Measurements from ENCODE around the gene RMDN3. TPM values are rescaled to one million over a fixed set of nuclear protein-coding genes. Genes with fewer than 3 reads are reported as not detected.

Gene RMDN3
- total RNA-seq, 2 donors from 2014 or later: 17.2 to 34.5 TPM

DNA sequence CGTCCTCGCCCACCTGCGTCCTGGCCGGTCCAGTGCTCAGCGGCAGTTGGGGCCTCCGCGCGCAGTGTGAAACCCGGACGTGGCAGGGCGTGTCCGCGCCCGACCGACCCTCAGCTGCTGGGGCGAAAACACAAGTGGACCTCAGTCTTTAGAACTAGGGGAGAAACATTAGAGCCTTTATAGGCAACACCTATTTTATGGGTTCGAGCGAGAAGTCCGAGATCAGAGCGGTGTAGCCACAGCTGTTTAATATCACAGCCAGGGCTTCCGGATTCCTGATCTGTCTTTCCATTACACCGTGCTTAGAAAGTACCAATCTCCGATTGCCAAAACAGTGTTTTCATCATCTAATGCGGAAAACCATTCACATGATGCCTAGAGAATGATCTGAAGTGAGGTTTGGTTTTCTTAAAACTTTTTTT lies 59.6 kb downstream of the RMDN3 start:
- Histone ChIP-seq H3K4me1 (ENCODE audit: control insufficient read depth in 1 of 2, low read depth in 2 of 2) (peaks cover 17 to 18% of the 10 kb centered on the region in 2 donors), H3K36me3 (no peaks in the 10 kb centered on the region), H3K27me3 (replicated peaks; ENCODE audit: insufficient read depth) (no peaks in the 10 kb centered on the region), H3K27ac (peak overlapping the region in 1 of 2 donors; percentile 97), H3K9me3 (no peaks in the 10 kb centered on the region), H3K4me3 (peak overlapping the region; percentile 87)
- no peak for DNase-seq (ENCODE audit: low spot score)
- TF ChIP-seq, protein P1, sequence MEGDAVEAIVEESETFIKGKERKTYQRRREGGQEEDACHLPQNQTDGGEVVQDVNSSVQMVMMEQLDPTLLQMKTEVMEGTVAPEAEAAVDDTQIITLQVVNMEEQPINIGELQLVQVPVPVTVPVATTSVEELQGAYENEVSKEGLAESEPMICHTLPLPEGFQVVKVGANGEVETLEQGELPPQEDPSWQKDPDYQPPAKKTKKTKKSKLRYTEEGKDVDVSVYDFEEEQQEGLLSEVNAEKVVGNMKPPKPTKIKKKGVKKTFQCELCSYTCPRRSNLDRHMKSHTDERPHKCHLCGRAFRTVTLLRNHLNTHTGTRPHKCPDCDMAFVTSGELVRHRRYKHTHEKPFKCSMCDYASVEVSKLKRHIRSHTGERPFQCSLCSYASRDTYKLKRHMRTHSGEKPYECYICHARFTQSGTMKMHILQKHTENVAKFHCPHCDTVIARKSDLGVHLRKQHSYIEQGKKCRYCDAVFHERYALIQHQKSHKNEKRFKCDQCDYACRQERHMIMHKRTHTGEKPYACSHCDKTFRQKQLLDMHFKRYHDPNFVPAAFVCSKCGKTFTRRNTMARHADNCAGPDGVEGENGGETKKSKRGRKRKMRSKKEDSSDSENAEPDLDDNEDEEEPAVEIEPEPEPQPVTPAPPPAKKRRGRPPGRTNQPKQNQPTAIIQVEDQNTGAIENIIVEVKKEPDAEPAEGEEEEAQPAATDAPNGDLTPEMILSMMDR (IDR thresholded peaks at IDR 0.05): no peak
- ATAC-seq (ENCODE audit: insufficient number of reproducible peaks, low FRiP score, low read depth): no peak

DNA sequence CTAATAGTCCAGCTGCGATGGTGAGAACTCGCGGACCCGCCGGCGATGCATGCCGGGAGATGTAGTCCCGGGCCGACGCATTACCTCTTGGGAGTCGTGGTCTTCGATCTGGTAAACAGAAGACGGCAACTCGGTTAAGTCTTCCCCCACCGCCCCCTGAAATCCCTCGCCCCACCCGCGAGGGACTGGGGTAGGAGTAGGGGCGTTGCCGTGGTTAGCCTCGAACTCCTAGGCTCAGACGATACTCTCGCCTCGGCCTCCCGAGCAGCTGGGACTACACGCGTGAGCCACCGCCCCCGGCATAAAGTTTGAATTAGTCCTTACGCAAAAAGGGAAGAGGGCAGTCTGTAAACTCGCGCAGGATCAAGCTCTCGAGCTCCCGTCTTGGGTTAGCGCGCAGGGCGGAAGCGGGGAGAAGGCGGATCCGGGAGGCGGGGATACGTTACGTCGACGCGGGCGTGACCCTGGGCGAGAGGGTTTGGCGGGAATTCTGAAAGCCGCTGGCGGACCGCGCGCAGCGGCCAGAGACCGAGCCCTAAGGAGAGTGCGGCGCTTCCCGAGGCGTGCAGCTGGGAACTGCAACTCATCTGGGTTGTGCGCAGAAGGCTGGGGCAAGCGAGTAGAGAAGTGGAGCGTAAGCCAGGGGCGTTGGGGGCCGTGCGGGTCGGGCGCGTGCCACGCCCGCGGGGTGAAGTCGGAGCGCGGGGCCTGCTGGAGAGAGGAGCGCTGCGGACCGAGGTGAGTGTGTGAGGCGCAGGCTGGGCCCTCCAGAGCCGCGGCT lies 60.2 kb downstream of the RMDN3 start, which contains the start of gene RAD51:
Gene RAD51, plus strand, starts transcription at position 487 of the 781 bp plus-strand sequence. CDS start 3,585 bp downstream, outside the sequence.
- peak; percentile 84 for ATAC-seq (ENCODE audit: insufficient number of reproducible peaks, low FRiP score, low read depth)
- Histone ChIP-seq H3K9me3 (no peaks in the 10 kb centered on the region), H3K27ac (peak within 1 kb of the TSS; percentile 94 to 97), H3K36me3 (no peaks in the 10 kb centered on the region), H3K27me3 (replicated peaks; ENCODE audit: insufficient read depth) (no peaks in the 10 kb centered on the region), H3K4me3 (peak within 1 kb of the TSS; percentile 87), H3K4me1 (ENCODE audit: control insufficient read depth in 1 of 2, low read depth in 2 of 2) (peaks cover 17 to 18% of the 10 kb centered on the region in 2 donors)
- peak; percentile 64 for DNase-seq (ENCODE audit: low spot score)
- TF ChIP-seq, protein P1 (IDR thresholded peaks at IDR 0.05): no peak

DNA sequence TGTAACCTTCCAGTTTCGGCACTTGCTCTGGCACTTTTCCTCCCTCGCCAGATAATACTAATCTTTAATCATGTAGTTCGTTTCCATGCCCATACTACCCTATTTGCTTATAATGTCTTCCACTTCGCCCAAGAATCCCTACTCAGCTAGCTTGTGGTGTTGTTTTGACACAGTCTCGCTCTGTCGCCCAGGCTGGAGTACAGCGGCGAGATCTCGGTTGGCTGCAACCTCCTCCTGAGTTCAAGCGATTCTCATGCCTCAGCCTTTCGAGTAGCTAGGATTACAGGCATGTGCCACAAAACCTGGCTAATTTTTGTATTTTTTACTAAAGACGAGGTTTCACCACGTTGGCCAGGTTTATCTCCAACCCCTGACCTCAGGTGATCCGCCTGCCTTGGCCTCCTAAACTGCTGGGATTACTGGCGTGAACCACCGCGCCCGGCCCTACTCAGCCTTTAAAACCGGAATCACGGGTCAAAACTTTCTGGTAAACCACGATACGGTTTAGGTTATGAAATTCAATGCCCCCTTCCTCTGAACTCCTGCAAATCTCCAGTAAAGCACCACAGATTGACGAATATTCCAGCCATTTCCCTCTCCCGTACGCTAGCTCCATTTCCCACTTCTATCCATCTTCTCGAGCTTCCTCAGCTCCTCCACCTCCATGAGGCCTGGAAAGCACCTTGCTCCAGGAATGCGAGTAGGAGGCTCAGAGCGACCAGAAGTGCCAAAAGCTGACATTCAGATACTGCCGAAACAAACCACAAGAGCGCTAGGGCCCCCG lies 61.0 kb downstream of the RMDN3 start:
- Histone ChIP-seq H3K27ac (peak overlapping the region; percentile 94 to 97), H3K4me1 (ENCODE audit: control insufficient read depth in 1 of 2, low read depth in 2 of 2) (peaks cover 17 to 18% of the 10 kb centered on the region in 2 donors), H3K4me3 (peak overlapping the region; percentile 87), H3K9me3 (no peaks in the 10 kb centered on the region), H3K27me3 (replicated peaks; ENCODE audit: insufficient read depth) (no peaks in the 10 kb centered on the region), H3K36me3 (no peaks in the 10 kb centered on the region)
- peak; percentile 16 for ATAC-seq (ENCODE audit: insufficient number of reproducible peaks, low FRiP score, low read depth)
- no peak for DNase-seq (ENCODE audit: low spot score)
- TF ChIP-seq, protein P1 (IDR thresholded peaks at IDR 0.05): no peak

DNA sequence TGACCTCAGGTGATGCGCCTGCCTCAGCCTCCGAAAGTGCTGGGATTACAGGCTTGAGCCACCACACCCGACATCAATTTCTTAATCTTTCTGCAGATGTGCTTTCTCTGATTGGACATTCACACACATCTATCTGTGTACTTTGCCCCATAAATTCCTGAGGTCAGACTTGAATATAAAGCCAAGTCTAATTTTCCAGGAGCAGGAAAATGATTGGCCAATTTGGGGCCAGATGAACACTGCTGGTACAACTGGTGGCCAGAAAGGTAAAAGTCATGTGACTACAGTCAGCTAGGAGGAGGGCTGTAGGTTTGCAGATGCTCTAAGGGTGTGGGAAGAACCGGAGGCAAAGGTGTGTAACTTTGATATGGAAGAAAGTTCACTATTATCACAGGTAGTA lies 63.3 kb downstream of the RMDN3 start:
- no peak for ATAC-seq (ENCODE audit: insufficient number of reproducible peaks, low FRiP score, low read depth)
- H3K4me3 ChIP-seq: no peak overlapping the region

More for the DNA sequence above, 63.3 kb downstream of the RMDN3 start:
- no peak for DNase-seq (ENCODE audit: low spot score)
- no peaks in the 10 kb centered on the region for H3K36me3 ChIP-seq
- no peak overlapping the region for H3K27ac ChIP-seq
- H3K9me3 ChIP-seq: no peaks in the 10 kb centered on the region
- no peaks in the 10 kb centered on the region for H3K27me3 ChIP-seq (replicated peaks; ENCODE audit: insufficient read depth)
- TF ChIP-seq, protein P1 (IDR thresholded peaks at IDR 0.05): no peak
- H3K4me1 ChIP-seq (ENCODE audit: control insufficient read depth in 1 of 2, low read depth in 2 of 2): peaks cover 17 to 18% of the 10 kb centered on the region in 2 donors

Measured in thoracic aorta (tissue), 2 donors.